ENCODE results near the gene ASRGL1. TPM values are rescaled to one million over a fixed set of nuclear protein-coding genes. Genes with fewer than 3 reads are reported as not detected.

The ASRGL1 gene
- total and polyA plus RNA-seq, 8 donors = 2.9 to 82.0 (median 35.3) TPM

DNA sequence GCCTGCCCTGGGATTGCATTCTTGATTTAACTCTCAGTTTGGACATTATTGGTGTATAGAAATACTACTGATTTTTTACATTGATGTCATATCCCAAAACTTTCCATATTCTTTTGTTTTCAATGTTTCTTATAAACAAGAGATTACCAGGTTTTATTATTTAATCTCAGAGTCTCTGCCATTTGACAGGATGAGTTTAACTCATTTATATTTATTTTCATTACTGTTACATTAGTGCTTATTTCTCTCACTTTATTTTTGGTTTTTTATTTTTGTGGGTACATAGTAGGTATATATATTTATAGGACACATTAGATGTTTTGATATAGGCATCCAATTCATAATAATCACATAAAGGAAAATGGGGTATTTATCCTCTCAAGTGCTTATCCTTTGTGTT lies 29.3 kb upstream of the ASRGL1 start:
- TF ChIP-seq, protein P1, sequence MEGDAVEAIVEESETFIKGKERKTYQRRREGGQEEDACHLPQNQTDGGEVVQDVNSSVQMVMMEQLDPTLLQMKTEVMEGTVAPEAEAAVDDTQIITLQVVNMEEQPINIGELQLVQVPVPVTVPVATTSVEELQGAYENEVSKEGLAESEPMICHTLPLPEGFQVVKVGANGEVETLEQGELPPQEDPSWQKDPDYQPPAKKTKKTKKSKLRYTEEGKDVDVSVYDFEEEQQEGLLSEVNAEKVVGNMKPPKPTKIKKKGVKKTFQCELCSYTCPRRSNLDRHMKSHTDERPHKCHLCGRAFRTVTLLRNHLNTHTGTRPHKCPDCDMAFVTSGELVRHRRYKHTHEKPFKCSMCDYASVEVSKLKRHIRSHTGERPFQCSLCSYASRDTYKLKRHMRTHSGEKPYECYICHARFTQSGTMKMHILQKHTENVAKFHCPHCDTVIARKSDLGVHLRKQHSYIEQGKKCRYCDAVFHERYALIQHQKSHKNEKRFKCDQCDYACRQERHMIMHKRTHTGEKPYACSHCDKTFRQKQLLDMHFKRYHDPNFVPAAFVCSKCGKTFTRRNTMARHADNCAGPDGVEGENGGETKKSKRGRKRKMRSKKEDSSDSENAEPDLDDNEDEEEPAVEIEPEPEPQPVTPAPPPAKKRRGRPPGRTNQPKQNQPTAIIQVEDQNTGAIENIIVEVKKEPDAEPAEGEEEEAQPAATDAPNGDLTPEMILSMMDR (IDR thresholded peaks at IDR 0.05) = no peak
- no peak for TF ChIP-seq EP300 (IDR thresholded peaks at IDR 0.05)
- Histone ChIP-seq H3K4me3 (no peak overlapping the region), H3K27ac (no peak overlapping the region), H3K36me3 (no peaks in the 10 kb centered on the region), H3K4me1 (no peaks in the 10 kb centered on the region), H3K27me3 (peaks cover 0 to 27% (median 8%) of the 10 kb centered on the region in 3 donors), H3K9me3 (peaks cover 0 to 7% (median 2%) of the 10 kb centered on the region in 4 donors)
- no peak for DNase-seq
- intact Hi-C loops (cut with DNase I; ENCODE audit: low total_unique reads) = no loop called here

DNA sequence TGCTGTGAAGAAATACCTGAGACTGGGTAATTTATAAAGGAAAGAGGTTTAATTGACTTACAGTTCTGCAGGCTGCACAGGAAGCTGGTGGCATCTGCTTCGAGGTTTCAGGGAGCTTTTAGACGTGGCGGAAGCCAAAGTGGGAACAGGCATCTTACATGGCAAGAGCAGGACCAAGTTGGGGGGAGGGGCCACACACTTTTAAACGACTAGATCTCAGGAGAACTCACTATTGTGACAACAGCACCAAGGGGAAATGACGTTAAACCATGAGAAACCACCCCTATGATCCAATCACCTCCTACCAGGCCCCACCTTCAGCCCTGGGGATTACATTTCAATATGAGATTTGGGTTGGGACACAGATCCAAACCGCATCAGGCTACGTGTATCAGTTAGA lies 27.3 kb upstream of the ASRGL1 start:
- WGBS, 5 donors = 51 to 58% (median 56%) methylated on average over 7 of the region's 7 CpGs
- H3K36me3 ChIP-seq = no peaks in the 10 kb centered on the region
- H3K27me3 ChIP-seq = peaks cover 0 to 37% (median 8%) of the 10 kb centered on the region in 3 donors
- intact Hi-C loops (cut with DNase I; ENCODE audit: low total_unique reads) = loop anchor here (5.0 kb wide), 1 partner anchor 138 kb away; no protein-coding TSS in a partner anchor
- no peak overlapping the region for H3K4me3 ChIP-seq
- no peaks in the 10 kb centered on the region for H3K4me1 ChIP-seq
- H3K27ac ChIP-seq = no peak overlapping the region
- H3K9me3 ChIP-seq = peaks cover 0 to 7% (median 2%) of the 10 kb centered on the region in 4 donors
- DNase-seq = no peak
- TF ChIP-seq, protein P1 (IDR thresholded peaks at IDR 0.05) = no peak

DNA sequence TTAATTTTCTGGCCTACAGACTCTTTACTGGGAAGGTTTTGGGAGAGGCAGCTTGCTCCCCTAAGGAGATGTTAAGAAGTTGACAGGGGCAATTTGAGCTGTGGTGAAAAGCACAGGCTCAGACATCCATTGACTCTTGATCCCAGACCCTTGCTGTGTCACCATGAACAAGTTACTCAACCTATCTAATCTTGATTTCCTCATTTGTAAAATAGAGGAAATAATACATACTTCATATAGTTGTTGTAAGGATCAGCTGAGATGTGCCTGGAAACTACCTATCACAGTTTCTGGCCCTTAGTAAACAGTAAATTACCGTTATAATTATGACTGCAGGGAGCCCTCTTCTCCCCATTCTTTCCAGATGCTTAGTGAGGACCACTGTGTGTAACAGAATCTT lies 21.8 kb upstream of the ASRGL1 start:
- Histone ChIP-seq H3K27me3 (peaks cover 0 to 30% (median 0%) of the 10 kb centered on the region in 3 donors), H3K9me3 (no peaks in the 10 kb centered on the region), H3K27ac (no peak overlapping the region), H3K4me1 (no peaks in the 10 kb centered on the region), H3K36me3 (no peaks in the 10 kb centered on the region), H3K4me3 (no peak overlapping the region)
- TF ChIP-seq, protein P1 (IDR thresholded peaks at IDR 0.05) = no peak
- no peak for TF ChIP-seq POLR2AphosphoS5 (IDR thresholded peaks at IDR 0.05)
- TF ChIP-seq POLR2A (IDR thresholded peaks at IDR 0.05) = no peak
- TF ChIP-seq EP300 (IDR thresholded peaks at IDR 0.05) = no peak
- intact Hi-C loops (cut with DNase I; ENCODE audit: low total_unique reads) = no loop called here
- no peak for DNase-seq
- WGBS, 5 donors = 57 to 79% (median 65%) methylated on average over 1 of the region's 1 CpG

DNA sequence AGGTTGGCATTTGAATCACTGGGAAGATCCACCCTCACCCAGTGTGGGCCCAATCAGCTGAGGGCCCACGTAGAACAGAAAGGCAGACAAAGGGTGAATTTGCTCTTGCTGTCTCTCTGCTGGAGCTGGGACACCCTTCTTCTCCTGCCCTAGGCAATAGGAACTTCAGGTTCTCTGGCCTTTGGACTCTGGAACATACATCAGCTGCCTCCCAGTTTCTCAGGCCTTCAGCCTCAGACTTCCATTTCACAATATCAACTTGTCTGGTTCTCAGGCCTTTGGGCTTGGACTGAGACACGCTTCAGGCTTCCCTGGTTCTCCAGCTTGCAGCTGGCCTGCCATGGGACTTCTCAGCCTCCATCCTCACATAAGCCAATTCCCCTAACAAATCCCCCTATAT lies 14.7 kb upstream of the ASRGL1 start:
- 77 to 91% (median 86%) methylated on average over 2 of the region's 2 CpGs for WGBS, 5 donors
- Histone ChIP-seq H3K27me3 (peaks cover 0 to 7% (median 0%) of the 10 kb centered on the region in 3 donors), H3K36me3 (no peaks in the 10 kb centered on the region), H3K9me3 (no peaks in the 10 kb centered on the region), H3K4me1 (peaks cover 0 to 18% (median 0%) of the 10 kb centered on the region in 4 donors), H3K27ac (no peak overlapping the region), H3K4me3 (no peak overlapping the region)
- intact Hi-C loops (cut with DNase I; ENCODE audit: low total_unique reads) = no loop called here
- no peak for DNase-seq
- TF ChIP-seq, protein P1 (IDR thresholded peaks at IDR 0.05) = no peak
- TF ChIP-seq EP300 (IDR thresholded peaks at IDR 0.05) (no peak), POLR2A (IDR thresholded peaks at IDR 0.05) (no peak), POLR2AphosphoS5 (IDR thresholded peaks at IDR 0.05) (no peak)
